HepG2 (cell line): ENCODE measurements around the gene CAMK1. TPM values are rescaled to one million over a fixed set of nuclear protein-coding genes. Genes with fewer than 3 reads are reported as not detected.

ENCODE experiments used
- ATAC-seq: fragments of 200-7000 bp; cut with Tn5 transposase; 3 replicates; pipeline ENCODE4 v1.9.1; 2020; ENCODE audit warnings: mild to moderate bottlenecking, moderate library complexity
- Bru-seq: library from RNA; stranded (reverse); fragments of 400-500 nt; gene quantifications from one replicate; lab custom pipeline; 2021; lab: Mats Ljungman, UMichigan
- BruChase-seq, 2 experiments: library from RNA; stranded (reverse); fragments of 400-500 nt; gene quantifications; one replicate each; lab custom pipeline; 2021; lab: Mats Ljungman, UMichigan
- BruUV-seq: library from RNA; stranded (reverse); fragments of 400-500 nt; replicated peaks from 2 replicates; lab custom pipeline; 2021; lab: Mats Ljungman, UMichigan
- CTCF ChIA-PET: fragments of 300-600 bp; formaldehyde crosslinking; extraction: SDS; loops from one replicate; lab custom pipeline; 2021; ENCODE audit warnings: low total read pairs, inconsistent platforms, low intra/inter-chr PET ratio; lab: Yijun Ruan, JAX
- POLR2A ChIA-PET: fragments of 350-600 bp; sonication (Branson Sonifier 250); formaldehyde crosslinking; loops from one replicate; lab custom pipeline; 2020; ENCODE audit warnings: antibody characterized with exemption, inconsistent platforms; lab: Yijun Ruan, JAX
- DNase-seq: peaks from one replicate; pipeline ENCODE4 v3.0.0-alpha.2; 2015; ENCODE audit warnings: low spot score
- FAIRE-seq: peaks from 3 replicates; lab custom pipeline; 2011; peaks lifted over from hg19 to GRCh38; lab: Jason Lieb, UNC
- H2AFZ ChIP-seq: one replicate; pipeline ENCODE4 v1.6.1; 2011; ENCODE audit warnings: low read length, inconsistent platforms
- H3K27ac ChIP-seq: fragments of 300-600 bp; 3 replicates; pipeline ENCODE4 v1.8.0; 2011; ENCODE audit warnings: mixed run types, mild to moderate bottlenecking, mixed read lengths, low read length, inconsistent platforms; ENCODE audit not compliant: insufficient read depth; ENCODE audit errors: extremely low read length
- H3K27me3 ChIP-seq, 2 experiments: fragments of 200-600 bp in 1 of 2; 2 replicates in 1 of 2; 3 replicates in 1 of 2; pipeline versions ENCODE4 v1.6.0 to v1.8.0; 2011; ENCODE audit warnings: low read length in 2 of 2, mild to moderate bottlenecking in 2 of 2, moderate library complexity in 2 of 2, inconsistent platforms in 1 of 2; ENCODE audit not compliant: insufficient read depth in 2 of 2, control insufficient read depth in 1 of 2
- H3K36me3 ChIP-seq, 2 experiments: fragments of 200-600 bp in 1 of 2; replicated peaks in 1 of 2; 2 replicates in 1 of 2; 3 replicates in 1 of 2; pipeline versions ENCODE4 v1.5.1 to v1.8.0; 2011; ENCODE audit warnings: low read length in 2 of 2, inconsistent platforms in 1 of 2; ENCODE audit not compliant: insufficient read depth in 2 of 2, control insufficient read depth in 1 of 2
- H3K4me1 ChIP-seq: 2 replicates; pipeline ENCODE4 v1.5.1; 2012; ENCODE audit warnings: low read length, inconsistent platforms; ENCODE audit not compliant: insufficient read depth
- H3K4me2 ChIP-seq: 2 replicates; pipeline ENCODE4 v1.6.0; 2011; ENCODE audit warnings: low read depth, low read length, inconsistent platforms
- H3K4me3 ChIP-seq, 3 experiments: fragments of 200-600 bp in 1 of 3; sonication (generic), shearing (Covaris generic) in 1 of 3; replicated peaks in 1 of 3; 2 replicates each; pipeline ENCODE4 v1.5.1; 2011 to 2016; ENCODE audit warnings: low read length in 3 of 3, inconsistent platforms in 2 of 3, low read depth in 2 of 3, mild to moderate bottlenecking in 2 of 3, control low read depth in 1 of 3, mixed read lengths in 1 of 3; ENCODE audit not compliant: insufficient read depth in 1 of 3
- H3K79me2 ChIP-seq: one replicate; pipeline ENCODE4 v1.6.1; 2011; ENCODE audit warnings: low read length, inconsistent platforms; ENCODE audit not compliant: insufficient read depth
- H3K9ac ChIP-seq: 2 replicates; pipeline ENCODE4 v1.6.0; 2011; ENCODE audit warnings: mild to moderate bottlenecking, low read depth, low read length, inconsistent platforms; ENCODE audit not compliant: insufficient read depth
- H3K9me3 ChIP-seq: 2 replicates; pipeline ENCODE4 v1.5.1; 2012; ENCODE audit warnings: mild to moderate bottlenecking, low read length
- H4K20me1 ChIP-seq: 2 replicates; pipeline ENCODE4 v1.6.0; 2011; ENCODE audit warnings: inconsistent platforms, mild to moderate bottlenecking, low read length, moderate library complexity; ENCODE audit not compliant: insufficient read depth
- AGO1 ChIP-seq: fragments of 200-400 bp; formaldehyde crosslinking; IDR thresholded peaks from 2 replicates; pipeline ENCODE4 v1.6.1; 2017; ENCODE audit warnings: mild to moderate bottlenecking, low read depth, low read length, moderate library complexity; ENCODE audit not compliant: poor library complexity, severe bottlenecking
- ESRRA ChIP-seq: sonication (generic); formaldehyde crosslinking; IDR thresholded peaks from 2 replicates; pipeline ENCODE4 v1.5.1; 2020; ENCODE audit warnings: mild to moderate bottlenecking, low read depth, missing genetic modification reagents
- GLI4 ChIP-seq: sonication (generic); formaldehyde crosslinking; IDR thresholded peaks from 2 replicates; pipeline ENCODE4 v1.5.1; 2020; ENCODE audit warnings: missing genetic modification reagents, mild to moderate bottlenecking, moderate library complexity, borderline replicate concordance
- KDM2A ChIP-seq: sonication (generic); formaldehyde crosslinking; IDR thresholded peaks from 2 replicates; pipeline ENCODE4 v1.4.0; 2020; ENCODE audit warnings: low read depth, missing genetic modification reagents, borderline replicate concordance
- KDM6A ChIP-seq: IDR thresholded peaks from 2 replicates; pipeline ENCODE4 v1.6.1; 2016; ENCODE audit warnings: low read depth
- REPIN1 ChIP-seq: sonication (generic); formaldehyde crosslinking; IDR thresholded peaks from 2 replicates; pipeline ENCODE4 v1.8.0; 2022; ENCODE audit warnings: missing genetic modification reagents, low read depth, mild to moderate bottlenecking, borderline replicate concordance
- SALL1 ChIP-seq: sonication (generic); formaldehyde crosslinking; IDR thresholded peaks from 2 replicates; pipeline ENCODE4 v1.8.0; 2022; ENCODE audit warnings: mild to moderate bottlenecking, missing genetic modification reagents
- ZNF563 ChIP-seq: sonication (generic); formaldehyde crosslinking; IDR thresholded peaks from 2 replicates; pipeline ENCODE4 v1.8.0; 2022; ENCODE audit warnings: mild to moderate bottlenecking, moderate library complexity, missing genetic modification reagents
- ZNF598 ChIP-seq: sonication (generic); formaldehyde crosslinking; IDR thresholded peaks from 2 replicates; pipeline ENCODE4 v1.5.1; 2020; ENCODE audit warnings: mild to moderate bottlenecking, missing genetic modification reagents, borderline replicate concordance
- ZNF687 ChIP-seq: sonication (generic); formaldehyde crosslinking; IDR thresholded peaks from 2 replicates; pipeline ENCODE4 v1.5.1; 2020; ENCODE audit warnings: mild to moderate bottlenecking, missing genetic modification reagents, moderate library complexity
- ZNF850 ChIP-seq: sonication (generic); formaldehyde crosslinking; conservative IDR thresholded peaks from 2 replicates; pipeline ENCODE4 v1.9.0; 2021; ENCODE audit warnings: mild to moderate bottlenecking, missing genetic modification reagents
- ZNF883 ChIP-seq: sonication (generic); formaldehyde crosslinking; IDR thresholded peaks from 2 replicates; pipeline ENCODE4 v1.5.1; 2020; ENCODE audit warnings: mild to moderate bottlenecking, missing genetic modification reagents; ENCODE audit errors: not compliant biosample characterization
- WGBS: methylation state at CpG from one replicate; pipeline ENCODE4 v1.1.6; 2017; ENCODE audit warnings: low lambda C conversion rate; 5-methylcytosine and 5-hydroxymethylcytosine counted together
- in situ Hi-C: cut with HindIII; loops from 2 replicates; pipeline ENCODE4 v1.10.0; 2017; ENCODE audit warnings: low pct_unique_long_range_greater_than_20kb; ENCODE audit not compliant: extremely low pct_ligation_motif_present
- intact Hi-C: fragments of 100-400 bp; cut with micrococcal nuclease; formaldehyde crosslinking; loops from one replicate; pipeline ENCODE4 v1.10.0; 2022; ENCODE audit not compliant: unreplicated experiment
- long read RNA-seq, 2 experiments: library from RNA in 1 of 2; library from polyadenylated mRNA in 1 of 2; stranded (forward) in 1 of 2; unstranded in 1 of 2; transcript quantifications; one replicate each; pipeline ENCODE4 v2.0.0, GENCODE V29; 2019 to 2022
- polyA minus RNA-seq, 3 experiments: library from RNA; depleted of rRNA, polyadenylated mRNA; stranded (reverse); fragments of >200 nt; gene quantifications; 2 replicates each; pipeline ENCODE4 v1.2.3, GENCODE V29; 2011; ENCODE audit warnings: low replicate concordance in 1 of 3
- polyA plus RNA-seq, 8 experiments: library from polyadenylated mRNA; depleted of rRNA in 3 of 8; stranded (reverse) in 7 of 8; unstranded in 1 of 8; fragments of >200 nt; fragmentation: Illumina TruSeq in 4 of 8; extraction: Trizol in 4 of 8; gene quantifications; 2 replicates each; pipeline versions ENCODE4 v1.2.1 to v1.2.3, GENCODE V29; 2011 to 2016; ENCODE audit warnings: low read depth in 4 of 8, missing spikeins in 1 of 8, mixed read lengths in 1 of 8; ENCODE audit not compliant: insufficient read depth in 1 of 8
- total RNA-seq, 5 experiments: library from RNA; depleted of rRNA; stranded (reverse); fragments of >200 nt; fragmentation: Illumina TruSeq; extraction: Trizol; gene quantifications; 2 replicates each; pipeline ENCODE4 v1.2.3, GENCODE V29; 2016; ENCODE audit warnings: low read depth in 1 of 5

CAMK1 gene
- total RNA-seq (2016; rRNA removed; fragmentation: Illumina TruSeq; extraction: Trizol) (51.8 and 53.3 TPM in 2 replicates), polyA plus RNA-seq (2011; rRNA removed) (26.4 and 27.7 TPM in 2 replicates), polyA minus RNA-seq (2011; rRNA and poly(A)+ RNA removed; ENCODE audit: low replicate concordance) (4.7 and 17.6 TPM in 2 replicates), Bru-seq, nascent RNA (percentile 62 among the genes with signal in this experiment), BruChase-seq, experiment 1, labeled RNA remaining after a 6-hour chase (percentile 71 among the genes with signal in this experiment), BruChase-seq, experiment 2, labeled RNA remaining after a 2-hour chase (percentile 66 among the genes with signal in this experiment)
- 40.6 and 50.9 TPM in 2 replicates for total RNA-seq (2016; cell fraction: cytosol; rRNA removed; fragmentation: Illumina TruSeq; extraction: Trizol; ENCODE audit: low read depth)
- 49.0 and 53.3 TPM in 2 replicates for total RNA-seq (2016; cell fraction: insoluble cytoplasmic fraction; rRNA removed; fragmentation: Illumina TruSeq; extraction: Trizol)
- 44.9 and 61.9 TPM in 2 replicates for total RNA-seq (2016; cell fraction: membrane; rRNA removed; fragmentation: Illumina TruSeq; extraction: Trizol)
- total RNA-seq (2016; cell fraction: nucleus; rRNA removed; fragmentation: Illumina TruSeq; extraction: Trizol): 26.4 and 30.0 TPM in 2 replicates
- polyA plus RNA-seq (2011; cell fraction: cytosol; rRNA removed): 25.3 and 29.8 TPM in 2 replicates
- 30.9 and 36.6 TPM in 2 replicates for polyA plus RNA-seq (2011; cell fraction: nucleus; rRNA removed)
- polyA plus RNA-seq (2012): 17.5 and 20.2 TPM in 2 replicates
- polyA plus RNA-seq (2016; cell fraction: cytosol; fragmentation: Illumina TruSeq; extraction: Trizol; ENCODE audit: low read depth): 36.8 and 48.6 TPM in 2 replicates
- polyA plus RNA-seq (2016; cell fraction: insoluble cytoplasmic fraction; fragmentation: Illumina TruSeq; extraction: Trizol; ENCODE audit: low read depth): 45.8 and 51.6 TPM in 2 replicates
- 36.9 and 45.8 TPM in 2 replicates for polyA plus RNA-seq (2016; cell fraction: membrane; fragmentation: Illumina TruSeq; extraction: Trizol; ENCODE audit: low read depth)
- polyA plus RNA-seq (2016; cell fraction: nucleus; fragmentation: Illumina TruSeq; extraction: Trizol; ENCODE audit: insufficient read depth, low read depth): 55.8 and 58.3 TPM in 2 replicates
- 8.4 and 15.1 TPM in 2 replicates for polyA minus RNA-seq (2011; cell fraction: cytosol; rRNA and poly(A)+ RNA removed)
- polyA minus RNA-seq (2011; cell fraction: nucleus; rRNA and poly(A)+ RNA removed): 8.4 and 10.3 TPM in 2 replicates
- long read RNA-seq, experiment 1, transcript CAMK1-201 (12 exons, 1,488 nt): major isoform, 42 of 65 reads
- long read RNA-seq, experiment 1, partial matches to known transcripts: 11 of 65 reads
- long read RNA-seq, experiment 1, other reads (novel, unspliced or antisense): 11 of 65 reads
- long read RNA-seq, experiment 2, transcript CAMK1-201 (12 exons, 1,488 nt): major isoform, 44 of 84 reads
- long read RNA-seq, experiment 2, partial matches to known transcripts: 17 of 84 reads
- long read RNA-seq, experiment 2, other reads (novel, unspliced or antisense): 21 of 84 reads

- in situ Hi-C loops (no loop called here), intact Hi-C loops (no loop called here)
- POLR2A ChIA-PET: interaction anchor here (0.7 to 5.3 kb wide), 8 partner anchors 12 to 406 kb away, joined by 3 to 50 read pairs (median 6); partner anchors contain the start of genes ARPC4, BRPF1, IL17RC and OGG1
- Histone ChIP-seq H3K9me3 (no peaks in the 10 kb centered on the region), H3K27me3 (no peaks in the 10 kb centered on the region; a peak in 1 of 5 replicates), H3K36me3 (peaks cover 4 to 13% of the 10 kb centered on the region in 2 experiments; a peak in 3 of 5 replicates), H3K4me1 (peaks cover 39% of the 10 kb centered on the region), H3K27ac (peak within 1 kb of the TSS; percentile 57), H3K4me2 (peak within 1 kb of the TSS; percentile 99), H4K20me1 (no peaks in the 10 kb centered on the region), H3K79me2 (peaks cover 13% of the 10 kb centered on the region), H2AFZ (no peak within 1 kb of the TSS), H3K4me3 (peak within 1 kb of the TSS; percentile 68 to 92 (median 76)), H3K9ac (peak within 1 kb of the TSS; percentile 84)
- BruUV-seq: no TSS peak
- ATAC-seq: peak; percentile 91
- no peak for FAIRE-seq
- CTCF ChIA-PET: no interaction called here
- 2% methylated on average over 13 of the region's 49 CpGs for WGBS
- DNase-seq: peak; percentile 45
- TF ChIP-seq SALL1 (CRISPR knock-in tag): peak; percentile 50; the same call in 1 of the 2 replicates
- TF ChIP-seq ZNF687 (CRISPR knock-in tag): peak; percentile 80
- no peak for TF ChIP-seq ZNF850 (CRISPR knock-in tag)
- no peak for TF ChIP-seq KDM6A (CRISPR knock-in tag)
- peak; percentile 83 for TF ChIP-seq AGO1
- TF ChIP-seq ZNF883: peak; percentile 16
- TF ChIP-seq ZNF563 (CRISPR knock-in tag): peak; percentile 82
- peak; percentile 60; the same call in 1 of the 2 replicates for TF ChIP-seq KDM2A (CRISPR knock-in tag)
- TF ChIP-seq REPIN1: 0 out of 2 replicates have a peak, but pooled peaks have one; percentile 35
- no peak for TF ChIP-seq ZNF598 (CRISPR knock-in tag)
- peak; percentile 92; the same call in 1 of the 2 replicates for TF ChIP-seq GLI4 (CRISPR knock-in tag)
- TF ChIP-seq ESRRA: peak; percentile 10; the same call in 1 of the 2 replicates
Observed at GRCh38 chr3:9769426-9770275, at the start of gene CAMK1. Gene CAMK1, minus strand, starts transcription at chr3:9769947. Its CDS starts 2,198 bp downstream, at chr3:9767749.
